Tibial artery (tissue), 4 donors: ENCODE data around the gene DIAPH1.
A peak's percentile ranks its signal among the peaks of the same experiment; 100 is the strongest.

Source experiments
- DNase-seq, 2 donors: peaks; one replicate each; pipeline ENCODE4 v3.0.0-alpha.2; 2019
- H3K27ac ChIP-seq, 2 donors: fragments of 200-600 bp; sonication (generic) in 1 of 2; 1 replicate in 1 of 2; 2 replicates in 1 of 2; pipeline ENCODE4 v1.5.1; 2018 to 2019; ENCODE audit warnings: mild to moderate bottlenecking in 1 of 2
- H3K27me3 ChIP-seq, 2 donors: fragments of 200-600 bp; sonication (generic) in 1 of 2; one replicate each; pipeline versions ENCODE4 v1.5.1 to v1.6.0; 2016 to 2019
- H3K36me3 ChIP-seq, 3 donors: fragments of 200-600 bp; sonication (generic) in 2 of 3; one replicate each; pipeline ENCODE4 v1.5.1; 2016 to 2019; ENCODE audit warnings: mild to moderate bottlenecking in 2 of 3
- H3K4me1 ChIP-seq, 4 donors: fragments of 200-600 bp; sonication (generic) in 2 of 4; 1 replicate in 3 of 4; 2 replicates in 1 of 4; pipeline ENCODE4 v1.5.1; 2016 to 2019
- H3K4me3 ChIP-seq, 2 donors: fragments of 200-600 bp; sonication (generic) in 1 of 2; 1 replicate in 1 of 2; 2 replicates in 1 of 2; pipeline ENCODE4 v1.5.1; 2018 to 2019; ENCODE audit warnings: mild to moderate bottlenecking in 2 of 2
- H3K9me3 ChIP-seq, 3 donors: fragments of 200-600 bp; sonication (generic) in 1 of 3; one replicate each; pipeline ENCODE4 v1.5.1; 2016 to 2019
- CTCF ChIP-seq, 2 experiments: fragments of 200-600 bp in 1 of 2; fragments of 450-650 bp in 1 of 2; IDR thresholded peaks; one replicate each; pipeline ENCODE4 v1.5.1; 2017 to 2019; ENCODE audit warnings: antibody characterized with exemption in 2 of 2, mild to moderate bottlenecking in 1 of 2, moderate library complexity in 1 of 2
- intact Hi-C: fragments of 100-400 bp; cut with DNase I; formaldehyde crosslinking; loops from one replicate; pipeline ENCODE4 v1.15.0; 2023; ENCODE audit warnings: low total_unique reads

DIAPH1 gene

GRCh38 chr5:141489841-141490240 lies 129.0 kb downstream of the DIAPH1 start:
- Histone ChIP-seq H3K27ac (no peak overlapping the region), H3K36me3 (peaks cover 0 to 37% (median 29%) of the 10 kb centered on the region in 3 donors), H3K9me3 (no peaks in the 10 kb centered on the region), H3K4me1 (peaks cover 0 to 41% (median 28%) of the 10 kb centered on the region in 4 donors), H3K4me3 (no peak overlapping the region), H3K27me3 (no peaks in the 10 kb centered on the region)
- TF ChIP-seq CTCF (IDR thresholded peaks at IDR 0.05) = no peak
- intact Hi-C loops = no loop called here
- DNase-seq = no peak

GRCh38 chr5:141488591-141489561 lies 129.9 kb downstream of the DIAPH1 start, which contains the start of gene PCDHGC5:
Gene PCDHGC5, plus strand, starts transcription at chr5:141489081. Its CDS starts 160 bp downstream, at chr5:141489241.
- no peak within 1 kb of the TSS for H3K4me3 ChIP-seq
- H3K36me3 ChIP-seq = peaks cover 0 to 37% (median 29%) of the 10 kb centered on the region in 3 donors
- H3K9me3 ChIP-seq = no peaks in the 10 kb centered on the region
- DNase-seq = no peak
- no peak for TF ChIP-seq CTCF (IDR thresholded peaks at IDR 0.05)
- intact Hi-C loops = no loop called here
- H3K4me1 ChIP-seq = peaks cover 0 to 43% (median 27%) of the 10 kb centered on the region in 4 donors
- H3K27me3 ChIP-seq = no peaks in the 10 kb centered on the region
- peak within 1 kb of the TSS in 1 of 2 donors; percentile 2 for H3K27ac ChIP-seq

- intact Hi-C loops = no loop called here
Observed at GRCh38 chr5:141487131-141487530, 131.7 kb downstream of the DIAPH1 start.

GRCh38 chr5:141486091-141486490 lies 132.7 kb downstream of the DIAPH1 start:
- DNase-seq = no peak
- TF ChIP-seq CTCF (IDR thresholded peaks at IDR 0.05) = no peak
- intact Hi-C loops = no loop called here
- Histone ChIP-seq H3K9me3 (no peaks in the 10 kb centered on the region), H3K27ac (no peak overlapping the region), H3K4me3 (no peak overlapping the region), H3K27me3 (no peaks in the 10 kb centered on the region), H3K36me3 (peaks cover 0 to 24% (median 14%) of the 10 kb centered on the region in 3 donors), H3K4me1 (peaks cover 0 to 36% (median 22%) of the 10 kb centered on the region in 4 donors)

More at GRCh38 chr5:141487131-141487530, 131.7 kb downstream of the DIAPH1 start:
- no peaks in the 10 kb centered on the region for H3K9me3 ChIP-seq
- no peaks in the 10 kb centered on the region for H3K27me3 ChIP-seq
- TF ChIP-seq CTCF (IDR thresholded peaks at IDR 0.05) = no peak
- H3K4me1 ChIP-seq = peaks cover 0 to 32% (median 22%) of the 10 kb centered on the region in 4 donors
- no peak for DNase-seq
- no peak overlapping the region for H3K4me3 ChIP-seq
- peaks cover 0 to 34% (median 24%) of the 10 kb centered on the region in 3 donors for H3K36me3 ChIP-seq
- H3K27ac ChIP-seq = no peak overlapping the region

- Histone ChIP-seq H3K4me1 (peaks cover 0 to 42% (median 25%) of the 10 kb centered on the region in 4 donors), H3K27ac (peak overlapping the region; percentile 6 to 29), H3K27me3 (no peaks in the 10 kb centered on the region), H3K4me3 (peak overlapping the region; percentile 45 to 55), H3K9me3 (no peaks in the 10 kb centered on the region), H3K36me3 (peaks cover 0 to 18% (median 8%) of the 10 kb centered on the region in 3 donors)
- intact Hi-C loops = no loop called here
- no peak for DNase-seq
- TF ChIP-seq CTCF (IDR thresholded peaks at IDR 0.05) = no peak
Observed at GRCh38 chr5:141485321-141486055, 133.3 kb downstream of the DIAPH1 start.
